Liver (tissue), 9 donors: ENCODE data around the gene SAFB2. TPM values are rescaled to one million over a fixed set of nuclear protein-coding genes. Genes with fewer than 3 reads are reported as not detected.

Experiments used
- DNase-seq: peaks from one replicate; pipeline ENCODE4 v3.0.0-alpha.2; 2017; ENCODE audit warnings: low spot score
- H3K27ac ChIP-seq, 2 donors: one replicate each; pipeline ENCODE4 v1.7.0; 2013; ENCODE audit warnings: inconsistent platforms in 2 of 2, low read length in 2 of 2, control low read depth in 1 of 2, low read depth in 1 of 2, mild to moderate bottlenecking in 1 of 2
- H3K27me3 ChIP-seq, 4 donors: one replicate each; pipeline versions ENCODE4 v1.6.1 to v1.7.0; 2013; ENCODE audit warnings: low read length in 3 of 4, inconsistent platforms in 1 of 4, mild to moderate bottlenecking in 1 of 4, moderate library complexity in 1 of 4; ENCODE audit not compliant: control insufficient read depth in 4 of 4, insufficient read depth in 4 of 4
- H3K36me3 ChIP-seq, 4 donors: one replicate each; pipeline versions ENCODE4 v1.6.1 to v1.7.0; 2013; ENCODE audit warnings: low read length in 3 of 4, mild to moderate bottlenecking in 3 of 4, low read depth in 1 of 4, moderate library complexity in 1 of 4; ENCODE audit not compliant: control insufficient read depth in 4 of 4, insufficient read depth in 3 of 4
- H3K4me1 ChIP-seq, 4 donors: one replicate each; pipeline versions ENCODE4 v1.6.1 to v1.7.0; 2013; ENCODE audit warnings: low read length in 3 of 4, mild to moderate bottlenecking in 3 of 4, moderate library complexity in 1 of 4; ENCODE audit not compliant: control insufficient read depth in 4 of 4, insufficient read depth in 4 of 4
- H3K4me3 ChIP-seq, 3 donors: one replicate each; pipeline versions ENCODE4 v1.6.1 to v1.7.0; 2013; ENCODE audit warnings: low read length in 3 of 3, control low read depth in 1 of 3, low read depth in 1 of 3, mild to moderate bottlenecking in 1 of 3
- H3K9ac ChIP-seq, 2 donors: one replicate each; pipeline ENCODE4 v1.7.0; 2013; ENCODE audit warnings: low read length in 2 of 2, mild to moderate bottlenecking in 2 of 2, moderate library complexity in 2 of 2, control low read depth in 1 of 2, low read depth in 1 of 2
- H3K9me3 ChIP-seq, 4 donors: one replicate each; pipeline versions ENCODE4 v1.6.1 to v1.7.0; 2013; ENCODE audit warnings: low read length in 3 of 4; ENCODE audit not compliant: control insufficient read depth in 4 of 4
- EGR1 ChIP-seq, 2 donors: IDR thresholded peaks; 2 replicates each; pipeline ENCODE4 v1.6.1; 2016 to 2018; ENCODE audit warnings: antibody characterized with exemption in 2 of 2, low read depth in 2 of 2
- FOXA1 ChIP-seq: IDR thresholded peaks from 2 replicates; pipeline ENCODE4 v1.6.1; 2016; ENCODE audit warnings: antibody characterized with exemption
- FOXA2 ChIP-seq: IDR thresholded peaks from 2 replicates; pipeline ENCODE4 v1.6.1; 2016; ENCODE audit warnings: antibody characterized with exemption
- HNF4A ChIP-seq, 2 donors: conservative IDR thresholded peaks; 2 replicates each; pipeline ENCODE4 v1.6.1; 2016; ENCODE audit warnings: antibody characterized with exemption in 2 of 2, mild to moderate bottlenecking in 2 of 2
- HNF4G ChIP-seq: IDR thresholded peaks from 2 replicates; pipeline ENCODE4 v1.6.1; 2016; ENCODE audit warnings: antibody characterized with exemption
- NR2F2 ChIP-seq: IDR thresholded peaks from 2 replicates; pipeline ENCODE4 v1.6.1; 2016; ENCODE audit warnings: antibody characterized with exemption
- RXRA ChIP-seq, 2 donors: IDR thresholded peaks; 2 replicates each; pipeline ENCODE4 v1.6.1; 2017 to 2018; ENCODE audit warnings: antibody characterized with exemption in 2 of 2, mild to moderate bottlenecking in 1 of 2
- TAF1 ChIP-seq: conservative IDR thresholded peaks from 2 replicates; pipeline ENCODE4 v1.6.1; 2016; ENCODE audit warnings: antibody characterized with exemption, mild to moderate bottlenecking
- YY1 ChIP-seq: IDR thresholded peaks from 2 replicates; pipeline ENCODE4 v1.6.1; 2016; ENCODE audit warnings: antibody characterized with exemption, mild to moderate bottlenecking
- WGBS: extraction: QIAGEN DNeasy Blood & Tissue Kit; methylation state at CpG from one replicate; pipeline ENCODE4 v1.1.7; 2013; 5-methylcytosine and 5-hydroxymethylcytosine counted together
- polyA plus RNA-seq, 2 donors: library from polyadenylated mRNA; stranded (reverse) in 1 of 2; unstranded in 1 of 2; fragments of 200-250 nt in 1 of 2; fragments of >200 nt in 1 of 2; fragmentation: Nextera tagmentation in 1 of 2; extraction: Ambion mirVana in 1 of 2; gene quantifications; one replicate each; pipeline versions ENCODE4 v1.2.1 to v1.2.3, GENCODE V29; 2013 to 2015
- total RNA-seq, 2 donors: library from RNA; depleted of rRNA; stranded (reverse); fragments of >200 nt; gene quantifications; one replicate each; pipeline ENCODE4 v1.2.3, GENCODE V29; 2014
- TF ChIP-seq, protein P1 (sequence below): IDR thresholded peaks from 2 replicates; pipeline ENCODE4 v1.6.1; 2016; ENCODE audit warnings: antibody characterized with exemption
- TF ChIP-seq, protein P2 (sequence below): IDR thresholded peaks from 2 replicates; pipeline ENCODE4 v1.6.1; 2016; ENCODE audit warnings: antibody characterized with exemption
- TF ChIP-seq, protein P3 (sequence below): IDR thresholded peaks from 2 replicates; pipeline ENCODE4 v1.6.1; 2016; ENCODE audit warnings: antibody characterized with exemption, mild to moderate bottlenecking
- TF ChIP-seq, protein P4 (sequence below): fragments of 150-350 bp; IDR thresholded peaks from 2 replicates; pipeline ENCODE4 v1.5.1; 2017; ENCODE audit warnings: improper control_type of control experiment, low read depth, low read length; ENCODE audit not compliant: missing input control
- donor health status: healthy.
- donor health status: healthy.
- donor health status: healthy.
- donor health status: healthy.
- donor health status: healthy.

Gene SAFB2
- total and polyA plus RNA-seq, 4 donors, result 18.7 to 57.8 (median 28.5) TPM

DNA sequence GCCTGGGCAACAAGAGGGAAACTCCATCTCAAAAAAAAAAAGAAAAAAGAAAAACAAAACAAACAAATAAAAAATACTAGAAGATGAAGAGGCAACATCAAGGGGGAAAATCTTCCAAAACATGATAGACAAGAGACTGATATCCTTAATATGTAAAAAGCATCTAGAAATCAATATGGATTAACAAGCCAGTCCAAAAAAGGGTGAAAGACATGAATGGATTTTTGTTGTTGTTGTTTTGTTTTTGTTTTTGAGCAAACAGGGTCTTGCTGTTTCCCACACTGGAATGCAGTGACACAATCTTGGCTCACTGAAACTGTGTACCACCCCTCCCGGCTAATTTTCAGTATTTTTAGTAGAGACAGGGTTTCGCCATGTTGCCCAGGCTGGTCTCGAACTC is 50.8 kb downstream of the SAFB2 start (continued):
- TF ChIP-seq, protein P1, sequence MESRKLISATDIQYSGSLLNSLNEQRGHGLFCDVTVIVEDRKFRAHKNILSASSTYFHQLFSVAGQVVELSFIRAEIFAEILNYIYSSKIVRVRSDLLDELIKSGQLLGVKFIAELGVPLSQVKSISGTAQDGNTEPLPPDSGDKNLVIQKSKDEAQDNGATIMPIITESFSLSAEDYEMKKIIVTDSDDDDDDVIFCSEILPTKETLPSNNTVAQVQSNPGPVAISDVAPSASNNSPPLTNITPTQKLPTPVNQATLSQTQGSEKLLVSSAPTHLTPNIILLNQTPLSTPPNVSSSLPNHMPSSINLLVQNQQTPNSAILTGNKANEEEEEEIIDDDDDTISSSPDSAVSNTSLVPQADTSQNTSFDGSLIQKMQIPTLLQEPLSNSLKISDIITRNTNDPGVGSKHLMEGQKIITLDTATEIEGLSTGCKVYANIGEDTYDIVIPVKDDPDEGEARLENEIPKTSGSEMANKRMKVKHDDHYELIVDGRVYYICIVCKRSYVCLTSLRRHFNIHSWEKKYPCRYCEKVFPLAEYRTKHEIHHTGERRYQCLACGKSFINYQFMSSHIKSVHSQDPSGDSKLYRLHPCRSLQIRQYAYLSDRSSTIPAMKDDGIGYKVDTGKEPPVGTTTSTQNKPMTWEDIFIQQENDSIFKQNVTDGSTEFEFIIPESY, result no peak
- TF ChIP-seq FOXA2, result no peak
- TF ChIP-seq HNF4G, result no peak
- TF ChIP-seq HNF4A (conservative IDR thresholded peaks at IDR 0.05), result no peak

DNA sequence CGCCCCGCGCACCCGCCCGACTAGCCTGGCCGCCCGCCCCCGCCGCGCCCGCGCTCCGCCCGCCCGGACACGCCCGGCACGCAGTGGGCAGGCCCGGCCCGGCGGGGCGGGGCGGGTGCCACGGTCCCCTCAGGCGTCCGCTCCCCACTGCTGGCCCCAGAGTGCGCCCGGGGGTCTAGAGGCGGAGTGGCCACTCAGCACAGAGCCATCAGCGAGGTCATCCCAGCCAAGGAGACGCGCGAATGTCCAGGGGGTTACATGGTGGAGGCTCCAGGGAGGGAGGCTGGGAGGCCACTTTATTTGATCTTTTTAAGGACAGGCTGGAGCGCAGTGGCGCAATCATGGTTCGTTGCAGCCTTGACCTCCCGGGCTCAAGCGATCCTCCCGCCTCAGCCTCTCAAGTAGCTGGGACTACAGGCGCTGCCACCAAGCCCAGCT is 54.6 kb downstream of the SAFB2 start:
- peaks cover 0 to 2% (median under 1%) of the 10 kb centered on the region in 4 donors for H3K4me1 ChIP-seq
- no peak overlapping the region for H3K27ac ChIP-seq
- peak overlapping the region in 1 of 3 donors; percentile 24 for H3K4me3 ChIP-seq
- no peaks in the 10 kb centered on the region for H3K9me3 ChIP-seq
- peaks cover 0 to 5% (median 2%) of the 10 kb centered on the region in 4 donors for H3K27me3 ChIP-seq
- H3K9ac ChIP-seq, result no peak overlapping the region
- 24% methylated on average over 40 of the region's 40 CpGs for WGBS
- TF ChIP-seq, protein P2, sequence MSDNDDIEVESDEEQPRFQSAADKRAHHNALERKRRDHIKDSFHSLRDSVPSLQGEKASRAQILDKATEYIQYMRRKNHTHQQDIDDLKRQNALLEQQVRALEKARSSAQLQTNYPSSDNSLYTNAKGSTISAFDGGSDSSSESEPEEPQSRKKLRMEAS, result no peak
- no peak for TF ChIP-seq FOXA2
- TF ChIP-seq, protein P3, sequence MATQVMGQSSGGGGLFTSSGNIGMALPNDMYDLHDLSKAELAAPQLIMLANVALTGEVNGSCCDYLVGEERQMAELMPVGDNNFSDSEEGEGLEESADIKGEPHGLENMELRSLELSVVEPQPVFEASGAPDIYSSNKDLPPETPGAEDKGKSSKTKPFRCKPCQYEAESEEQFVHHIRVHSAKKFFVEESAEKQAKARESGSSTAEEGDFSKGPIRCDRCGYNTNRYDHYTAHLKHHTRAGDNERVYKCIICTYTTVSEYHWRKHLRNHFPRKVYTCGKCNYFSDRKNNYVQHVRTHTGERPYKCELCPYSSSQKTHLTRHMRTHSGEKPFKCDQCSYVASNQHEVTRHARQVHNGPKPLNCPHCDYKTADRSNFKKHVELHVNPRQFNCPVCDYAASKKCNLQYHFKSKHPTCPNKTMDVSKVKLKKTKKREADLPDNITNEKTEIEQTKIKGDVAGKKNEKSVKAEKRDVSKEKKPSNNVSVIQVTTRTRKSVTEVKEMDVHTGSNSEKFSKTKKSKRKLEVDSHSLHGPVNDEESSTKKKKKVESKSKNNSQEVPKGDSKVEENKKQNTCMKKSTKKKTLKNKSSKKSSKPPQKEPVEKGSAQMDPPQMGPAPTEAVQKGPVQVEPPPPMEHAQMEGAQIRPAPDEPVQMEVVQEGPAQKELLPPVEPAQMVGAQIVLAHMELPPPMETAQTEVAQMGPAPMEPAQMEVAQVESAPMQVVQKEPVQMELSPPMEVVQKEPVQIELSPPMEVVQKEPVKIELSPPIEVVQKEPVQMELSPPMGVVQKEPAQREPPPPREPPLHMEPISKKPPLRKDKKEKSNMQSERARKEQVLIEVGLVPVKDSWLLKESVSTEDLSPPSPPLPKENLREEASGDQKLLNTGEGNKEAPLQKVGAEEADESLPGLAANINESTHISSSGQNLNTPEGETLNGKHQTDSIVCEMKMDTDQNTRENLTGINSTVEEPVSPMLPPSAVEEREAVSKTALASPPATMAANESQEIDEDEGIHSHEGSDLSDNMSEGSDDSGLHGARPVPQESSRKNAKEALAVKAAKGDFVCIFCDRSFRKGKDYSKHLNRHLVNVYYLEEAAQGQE, result no peak
- no peak for DNase-seq
- no peaks in the 10 kb centered on the region for H3K36me3 ChIP-seq

DNA sequence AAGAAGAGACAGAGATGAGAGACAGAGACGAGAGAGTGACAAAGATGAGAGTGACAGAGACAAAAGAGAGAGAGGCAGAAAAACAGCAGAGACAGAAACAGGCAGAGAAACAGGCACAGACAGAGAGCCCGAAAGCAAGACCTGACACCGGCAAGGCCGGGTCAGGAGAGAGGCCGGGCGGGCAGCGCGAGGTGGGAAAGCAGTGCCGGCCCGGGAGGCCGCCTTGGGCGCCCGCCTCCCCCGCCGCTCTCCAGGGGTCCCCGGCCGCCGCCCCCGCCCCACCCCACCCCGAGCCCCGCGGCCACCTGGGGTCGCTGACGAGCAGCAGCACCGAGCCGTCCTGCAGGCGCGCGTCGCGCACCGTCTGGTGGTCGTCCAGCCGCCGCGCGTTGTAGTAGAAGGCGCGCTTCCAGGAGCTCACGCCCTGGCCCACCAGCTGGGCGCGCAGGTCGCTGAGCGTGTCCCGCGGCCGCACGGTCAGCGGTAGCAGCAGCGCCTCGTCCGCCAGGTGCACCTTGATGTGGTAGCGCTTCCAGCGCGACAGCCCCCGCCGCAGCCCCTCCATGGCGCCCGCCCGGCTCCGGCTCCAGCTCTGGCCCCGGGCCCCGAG is 55.1 kb downstream of the SAFB2 start, which contains the start of gene TINCR:
Gene TINCR, minus strand, starts transcription at position 594 of the 610 bp plus-strand sequence.
- H3K4me1 ChIP-seq, result peaks cover 0 to 1% (median 0%) of the 10 kb centered on the region in 4 donors
- 13% methylated on average over 63 of the region's 63 CpGs for WGBS
- DNase-seq, result no peak
- H3K9me3 ChIP-seq, result no peaks in the 10 kb centered on the region
- peak within 1 kb of the TSS in 1 of 3 donors; percentile 24 for H3K4me3 ChIP-seq
- no peak within 1 kb of the TSS for H3K9ac ChIP-seq
- H3K27ac ChIP-seq, result no peak within 1 kb of the TSS
- H3K36me3 ChIP-seq, result no peaks in the 10 kb centered on the region
- no peak for TF ChIP-seq EGR1 (IDR thresholded peaks at IDR 0.05; ENCODE audit: low read depth in 2 of 2)
- peaks cover 0 to 5% (median 2%) of the 10 kb centered on the region in 4 donors for H3K27me3 ChIP-seq

DNA sequence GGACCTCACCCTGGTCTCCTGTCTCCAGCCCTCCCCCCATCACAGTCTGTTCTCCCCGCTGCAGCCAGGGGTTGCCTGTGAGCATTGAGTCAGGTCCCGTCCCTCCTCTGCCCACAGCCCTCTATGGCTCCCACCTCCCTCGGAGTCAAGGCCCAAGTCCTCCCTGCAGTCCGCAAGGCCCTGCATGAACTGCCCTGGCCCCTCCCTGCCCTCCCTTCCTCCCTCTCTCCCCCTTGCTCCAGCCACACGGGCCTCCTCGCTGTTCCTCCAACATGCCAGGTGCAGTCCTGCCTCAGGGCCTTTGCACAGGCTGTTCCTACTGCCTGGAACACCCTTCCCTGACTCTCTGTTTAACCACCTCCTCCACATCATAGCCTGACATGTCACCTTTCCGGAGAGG is 57.6 kb downstream of the SAFB2 start:
- Histone ChIP-seq H3K9ac (no peak overlapping the region), H3K27ac (no peak overlapping the region), H3K27me3 (peaks cover 0 to 5% (median 2%) of the 10 kb centered on the region in 4 donors), H3K4me1 (peaks cover 0 to 1% (median 0%) of the 10 kb centered on the region in 4 donors), H3K36me3 (no peaks in the 10 kb centered on the region), H3K9me3 (peaks cover 4 to 9% (median 6%) of the 10 kb centered on the region in 4 donors), H3K4me3 (no peak overlapping the region)
- WGBS, result 68% methylated on average over 7 of the region's 7 CpGs
- no peak for DNase-seq
- TF ChIP-seq, protein P1, result no peak
- TF ChIP-seq FOXA1 (no peak), YY1 (no peak), TAF1 (no peak), HNF4A (conservative IDR thresholded peaks at IDR 0.05) (no peak), FOXA2 (no peak), RXRA (IDR thresholded peaks at IDR 0.05) (no peak), NR2F2 (no peak)
- TF ChIP-seq, protein P2, result no peak
- TF ChIP-seq, protein P4, sequence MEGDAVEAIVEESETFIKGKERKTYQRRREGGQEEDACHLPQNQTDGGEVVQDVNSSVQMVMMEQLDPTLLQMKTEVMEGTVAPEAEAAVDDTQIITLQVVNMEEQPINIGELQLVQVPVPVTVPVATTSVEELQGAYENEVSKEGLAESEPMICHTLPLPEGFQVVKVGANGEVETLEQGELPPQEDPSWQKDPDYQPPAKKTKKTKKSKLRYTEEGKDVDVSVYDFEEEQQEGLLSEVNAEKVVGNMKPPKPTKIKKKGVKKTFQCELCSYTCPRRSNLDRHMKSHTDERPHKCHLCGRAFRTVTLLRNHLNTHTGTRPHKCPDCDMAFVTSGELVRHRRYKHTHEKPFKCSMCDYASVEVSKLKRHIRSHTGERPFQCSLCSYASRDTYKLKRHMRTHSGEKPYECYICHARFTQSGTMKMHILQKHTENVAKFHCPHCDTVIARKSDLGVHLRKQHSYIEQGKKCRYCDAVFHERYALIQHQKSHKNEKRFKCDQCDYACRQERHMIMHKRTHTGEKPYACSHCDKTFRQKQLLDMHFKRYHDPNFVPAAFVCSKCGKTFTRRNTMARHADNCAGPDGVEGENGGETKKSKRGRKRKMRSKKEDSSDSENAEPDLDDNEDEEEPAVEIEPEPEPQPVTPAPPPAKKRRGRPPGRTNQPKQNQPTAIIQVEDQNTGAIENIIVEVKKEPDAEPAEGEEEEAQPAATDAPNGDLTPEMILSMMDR, result no peak
